Glutamatergic neuron (in vitro differentiated cells): ENCODE results near the gene NAGPA. TPM values are rescaled to one million over a fixed set of nuclear protein-coding genes. Genes with fewer than 3 reads are reported as not detected.

Source experiments
- DNase-seq: peaks from one replicate; pipeline ENCODE4 v3.0.0; 2022
- H3K27ac Mint-ChIP-seq: one replicate; pipeline ENCODE4 v1.8.0; 2020; ENCODE audit warnings: mild to moderate bottlenecking, mixed read lengths, inconsistent platforms; ENCODE audit not compliant: unreplicated experiment
- H3K27me3 Mint-ChIP-seq: one replicate; pipeline ENCODE4 v1.8.0; 2020; ENCODE audit warnings: mild to moderate bottlenecking, moderate library complexity, mixed read lengths, inconsistent platforms; ENCODE audit not compliant: unreplicated experiment
- H3K36me3 Mint-ChIP-seq: one replicate; pipeline ENCODE4 v1.8.0; 2020; ENCODE audit warnings: mild to moderate bottlenecking, mixed read lengths, inconsistent platforms; ENCODE audit not compliant: unreplicated experiment
- H3K4me1 Mint-ChIP-seq: one replicate; pipeline ENCODE4 v1.8.0; 2020; ENCODE audit warnings: mild to moderate bottlenecking, low read depth, mixed read lengths, inconsistent platforms; ENCODE audit not compliant: unreplicated experiment
- H3K4me3 Mint-ChIP-seq: one replicate; pipeline ENCODE4 v1.8.0; 2020; ENCODE audit warnings: mild to moderate bottlenecking, mixed read lengths, inconsistent platforms; ENCODE audit not compliant: unreplicated experiment
- H3K9me3 Mint-ChIP-seq: one replicate; pipeline ENCODE4 v1.8.0; 2020; ENCODE audit warnings: mild to moderate bottlenecking, moderate library complexity, mixed read lengths, inconsistent platforms; ENCODE audit not compliant: unreplicated experiment
- total RNA-seq: library from RNA; stranded (reverse); fragmentation: NEBNext Ultra II Directional; extraction: Animal tissue kit (Norgen Biotek cat#: 25700); gene quantifications from one replicate; pipeline ENCODE4 v1.2.1, GENCODE V29; 2021; ENCODE audit not compliant: unreplicated experiment
- TF ChIP-seq, protein P1 (sequence below): fragments of 200-600 bp; sonication (generic); IDR thresholded peaks from one replicate; pipeline ENCODE4 v1.5.0; 2021; ENCODE audit not compliant: partially characterized antibody, unreplicated experiment

The NAGPA gene
- total RNA-seq, 1 donor from 2014 or later: 9.7 TPM

DNA sequence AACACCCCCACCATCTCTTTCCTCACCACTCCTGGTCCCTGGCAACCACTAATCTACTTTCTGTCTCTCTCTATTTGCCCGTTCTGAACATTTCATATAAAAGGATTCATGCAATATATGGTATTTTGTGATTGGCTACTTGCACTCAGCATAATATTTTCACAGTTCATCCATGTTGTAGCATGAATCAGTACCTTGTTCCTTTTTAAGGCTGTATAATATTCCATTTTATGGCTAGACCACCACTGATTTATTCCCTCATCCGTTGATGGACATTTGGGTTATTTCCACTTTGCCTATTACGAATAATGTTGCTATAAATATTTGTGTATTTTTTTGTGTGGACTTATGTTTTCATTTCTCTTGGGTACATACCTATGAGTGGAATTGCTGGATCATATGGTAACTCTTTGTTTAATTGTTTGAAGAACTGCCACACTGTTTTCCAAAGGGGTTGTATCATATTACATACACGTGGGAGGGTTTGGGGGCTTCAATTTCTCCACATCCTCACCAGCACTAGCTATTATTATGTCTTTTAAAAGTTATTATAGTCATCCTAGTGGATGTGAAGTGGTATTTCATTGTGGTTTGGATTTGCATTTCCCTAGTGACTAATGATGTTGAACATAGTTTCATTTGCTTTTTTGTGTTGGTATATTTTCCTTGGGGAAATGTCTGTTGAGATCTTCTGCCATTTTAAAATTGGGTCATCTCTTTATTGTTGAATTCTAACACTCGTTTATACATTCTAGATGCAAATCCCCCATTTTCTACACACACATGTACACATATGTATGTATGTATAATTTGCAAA, 49.4 kb downstream of the NAGPA start:
- TF ChIP-seq, protein P1, sequence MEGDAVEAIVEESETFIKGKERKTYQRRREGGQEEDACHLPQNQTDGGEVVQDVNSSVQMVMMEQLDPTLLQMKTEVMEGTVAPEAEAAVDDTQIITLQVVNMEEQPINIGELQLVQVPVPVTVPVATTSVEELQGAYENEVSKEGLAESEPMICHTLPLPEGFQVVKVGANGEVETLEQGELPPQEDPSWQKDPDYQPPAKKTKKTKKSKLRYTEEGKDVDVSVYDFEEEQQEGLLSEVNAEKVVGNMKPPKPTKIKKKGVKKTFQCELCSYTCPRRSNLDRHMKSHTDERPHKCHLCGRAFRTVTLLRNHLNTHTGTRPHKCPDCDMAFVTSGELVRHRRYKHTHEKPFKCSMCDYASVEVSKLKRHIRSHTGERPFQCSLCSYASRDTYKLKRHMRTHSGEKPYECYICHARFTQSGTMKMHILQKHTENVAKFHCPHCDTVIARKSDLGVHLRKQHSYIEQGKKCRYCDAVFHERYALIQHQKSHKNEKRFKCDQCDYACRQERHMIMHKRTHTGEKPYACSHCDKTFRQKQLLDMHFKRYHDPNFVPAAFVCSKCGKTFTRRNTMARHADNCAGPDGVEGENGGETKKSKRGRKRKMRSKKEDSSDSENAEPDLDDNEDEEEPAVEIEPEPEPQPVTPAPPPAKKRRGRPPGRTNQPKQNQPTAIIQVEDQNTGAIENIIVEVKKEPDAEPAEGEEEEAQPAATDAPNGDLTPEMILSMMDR: no peak
- Mint-ChIP-seq H3K9me3 (peaks cover 4% of the 10 kb centered on the region), H3K36me3 (no peaks in the 10 kb centered on the region), H3K27ac (no peak overlapping the region), H3K27me3 (peaks cover 13% of the 10 kb centered on the region), H3K4me1 (peaks cover 2% of the 10 kb centered on the region), H3K4me3 (no peak overlapping the region)
- no peak for DNase-seq

DNA sequence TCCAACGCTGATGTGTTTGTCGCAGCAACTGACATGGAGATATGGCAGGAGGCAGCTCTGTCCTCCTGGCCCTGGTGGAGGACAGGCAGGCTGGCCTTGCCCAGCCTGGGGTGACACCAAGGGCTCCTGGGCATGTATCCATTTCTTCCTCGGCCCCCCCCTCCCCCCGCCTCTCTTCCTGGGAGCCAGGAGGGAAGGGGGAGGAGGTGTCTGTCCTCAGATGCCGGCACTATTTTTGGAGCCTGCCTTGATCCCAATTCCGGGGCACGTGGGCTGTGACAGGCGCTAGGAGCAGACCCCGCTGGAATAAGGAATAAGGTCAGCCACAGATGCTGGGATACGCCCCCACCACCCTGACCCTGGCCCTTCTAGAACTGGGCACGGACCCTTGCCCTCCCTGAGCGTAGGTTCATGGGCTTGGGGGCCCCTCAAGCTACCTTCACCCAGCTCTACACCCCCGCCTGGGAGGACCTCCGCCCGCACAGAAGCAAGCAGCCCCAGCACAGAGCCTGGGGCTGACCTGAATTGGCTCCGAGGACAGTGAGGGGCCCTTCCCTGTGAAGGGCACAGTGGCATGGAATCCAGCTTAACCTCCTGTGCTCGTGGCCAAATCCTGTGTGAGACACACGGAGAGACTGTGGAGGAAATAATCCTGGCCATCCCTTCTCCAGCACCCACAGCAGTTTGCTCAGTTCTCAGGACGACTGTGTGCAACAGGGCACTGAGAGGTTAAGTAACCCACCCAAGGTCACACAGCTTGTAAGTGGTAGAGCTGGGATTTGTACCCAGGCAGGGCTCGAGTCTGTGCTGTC, 51.5 kb downstream of the NAGPA start:
- H3K4me3 Mint-ChIP-seq: no peak overlapping the region

DNA sequence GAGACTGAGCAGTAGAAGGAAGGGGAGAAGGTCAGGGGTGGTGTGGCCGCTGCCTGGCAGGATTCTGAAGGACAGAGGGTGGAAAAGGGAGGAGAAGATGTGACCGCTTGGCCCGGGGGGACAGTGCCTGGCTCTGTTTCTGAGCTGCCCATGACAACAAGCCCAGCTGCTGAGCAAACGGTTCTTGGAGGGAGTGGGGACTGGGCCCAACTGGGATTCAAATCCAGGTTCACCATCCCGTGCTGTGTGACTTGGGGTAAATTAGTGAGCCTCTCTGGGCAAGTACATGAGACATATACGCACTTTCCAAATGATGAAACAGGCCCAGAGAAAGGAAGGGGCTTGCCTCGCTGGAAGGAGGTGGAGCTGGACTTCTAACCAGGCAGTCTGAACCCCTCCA, 52.3 kb downstream of the NAGPA start:
- DNase-seq: no peak
- Mint-ChIP-seq H3K9me3 (peaks cover 4% of the 10 kb centered on the region), H3K36me3 (no peaks in the 10 kb centered on the region), H3K4me3 (no peak overlapping the region), H3K4me1 (peaks cover 2% of the 10 kb centered on the region), H3K27me3 (no peaks in the 10 kb centered on the region), H3K27ac (no peak overlapping the region)
- TF ChIP-seq, protein P1: no peak

More for the DNA sequence above, 51.5 kb downstream of the NAGPA start:
- TF ChIP-seq, protein P1: no peak
- peaks cover 5% of the 10 kb centered on the region for H3K27me3 Mint-ChIP-seq
- peaks cover 4% of the 10 kb centered on the region for H3K9me3 Mint-ChIP-seq
- no peaks in the 10 kb centered on the region for H3K36me3 Mint-ChIP-seq
- no peak for DNase-seq
- peaks cover 2% of the 10 kb centered on the region for H3K4me1 Mint-ChIP-seq
- H3K27ac Mint-ChIP-seq: no peak overlapping the region

DNA sequence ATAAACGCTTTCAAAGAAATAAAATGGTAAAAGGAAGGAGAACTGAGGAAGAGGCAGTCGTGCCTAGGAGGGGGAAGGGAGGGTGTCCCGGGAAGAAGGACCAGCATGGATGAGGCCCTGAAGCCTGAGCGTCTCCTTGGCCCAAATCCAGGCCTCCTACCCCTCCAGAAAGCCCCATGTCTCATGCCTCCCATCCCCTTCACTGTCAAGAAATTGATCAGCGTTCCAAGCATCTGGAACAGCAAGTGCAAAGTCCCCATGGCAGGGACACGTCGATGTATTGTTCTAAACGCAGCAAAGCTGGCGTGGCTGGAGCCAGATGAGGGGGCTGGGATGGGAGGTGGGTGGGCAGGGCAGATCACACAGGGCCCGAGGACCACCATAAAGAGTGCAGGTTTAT, 53.0 kb downstream of the NAGPA start:
- TF ChIP-seq, protein P1: no peak
- Mint-ChIP-seq H3K4me1 (peaks cover 2% of the 10 kb centered on the region), H3K9me3 (peaks cover 4% of the 10 kb centered on the region), H3K27ac (no peak overlapping the region), H3K36me3 (peaks cover under 1% of the 10 kb centered on the region), H3K27me3 (no peaks in the 10 kb centered on the region), H3K4me3 (no peak overlapping the region)
- no peak for DNase-seq
